KMS-11 (cell line): Measurements from ENCODE around the gene ADRA2A.

Experiments used
- H2AFZ ChIP-seq: fragments of 200-600 bp; sonication (generic); 2 replicates; pipeline ENCODE4 v1.6.1; 2016; ENCODE audit warnings: antibody characterized with exemption, mixed run types, low read depth
- H3K27ac ChIP-seq: fragments of 200-600 bp; sonication (generic); 2 replicates; pipeline ENCODE4 v1.6.1; 2016; ENCODE audit warnings: mild to moderate bottlenecking, mixed run types
- H3K27me3 ChIP-seq: fragments of 200-600 bp; sonication (generic); 2 replicates; pipeline ENCODE4 v1.6.1; 2017; ENCODE audit warnings: mild to moderate bottlenecking, low read depth, mixed run types, moderate library complexity; ENCODE audit not compliant: insufficient read depth
- H3K36me3 ChIP-seq: fragments of 200-600 bp; sonication (generic); 2 replicates; pipeline ENCODE4 v1.6.1; 2017; ENCODE audit warnings: mild to moderate bottlenecking, mixed run types; ENCODE audit not compliant: insufficient read depth
- H3K4me1 ChIP-seq: fragments of 200-600 bp; sonication (generic); 2 replicates; pipeline ENCODE4 v1.6.1; 2016; ENCODE audit warnings: mild to moderate bottlenecking, low read depth, mixed run types; ENCODE audit not compliant: poor library complexity, severe bottlenecking
- H3K4me2 ChIP-seq: fragments of 200-600 bp; sonication (generic); 2 replicates; pipeline ENCODE4 v1.7.0; 2016; ENCODE audit warnings: mild to moderate bottlenecking, mixed run types
- H3K4me3 ChIP-seq: fragments of 200-600 bp; sonication (generic); IDR thresholded peaks from 2 replicates; pipeline ENCODE4 v1.6.1; 2017; ENCODE audit warnings: low read depth, low read length, mixed read lengths; ENCODE audit not compliant: insufficient read depth
- H3K79me2 ChIP-seq: fragments of 200-600 bp; sonication (generic); 2 replicates; pipeline ENCODE4 v1.6.1; 2016; ENCODE audit warnings: low read depth, mixed run types; ENCODE audit not compliant: insufficient read depth
- H3K9ac ChIP-seq: fragments of 200-600 bp; sonication (generic); 2 replicates; pipeline ENCODE4 v1.6.1; 2016; ENCODE audit warnings: mild to moderate bottlenecking, mixed run types
- H4K20me1 ChIP-seq: fragments of 200-600 bp; sonication (generic); 2 replicates; pipeline ENCODE4 v1.6.1; 2016; ENCODE audit warnings: mild to moderate bottlenecking, mixed run types; ENCODE audit not compliant: insufficient read depth
- CTCF ChIP-seq: fragments of 200-600 bp; sonication (generic); conservative IDR thresholded peaks from 2 replicates; pipeline ENCODE4 v1.6.1; 2017; ENCODE audit warnings: low read depth, mild to moderate bottlenecking, antibody characterized with exemption, low read length, moderate library complexity, mixed read lengths

ADRA2A gene

GRCh38 chr10:111130471-111130870 lies 53.6 kb downstream of the ADRA2A start:
- TF ChIP-seq CTCF, result no peak

More at GRCh38 chr10:111130471-111130870, 53.6 kb downstream of the ADRA2A start:
- Histone ChIP-seq H4K20me1 (no peaks in the 10 kb centered on the region), H3K36me3 (no peaks in the 10 kb centered on the region), H2AFZ (no peak overlapping the region), H3K4me3 (no peak overlapping the region), H3K79me2 (no peaks in the 10 kb centered on the region), H3K9ac (no peak overlapping the region), H3K4me1 (no peaks in the 10 kb centered on the region), H3K27ac (no peak overlapping the region), H3K4me2 (no peak overlapping the region), H3K27me3 (no peaks in the 10 kb centered on the region)
